ENCODE measurements around the gene DPH1. TPM values are rescaled to one million over a fixed set of nuclear protein-coding genes. Genes with fewer than 3 reads are reported as not detected.

Gene DPH1
- total RNA-seq, 1 experiment from 2014 or later = 21.0 TPM

DNA sequence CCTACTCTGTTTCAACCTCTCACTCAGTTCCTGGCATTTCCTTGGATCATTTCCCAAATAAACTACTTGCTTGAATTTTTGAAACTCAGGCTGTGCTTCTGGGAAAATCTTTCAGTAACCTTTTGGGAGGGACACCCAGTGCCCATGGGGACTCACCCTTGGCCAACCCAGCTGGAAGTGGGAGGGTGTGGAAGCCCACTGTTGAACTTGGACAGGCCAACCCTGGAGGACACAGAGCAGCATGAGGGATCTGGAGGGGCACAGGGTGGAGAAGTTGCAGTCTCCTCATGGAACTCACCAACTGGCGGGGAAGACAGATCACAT lies 16.0 kb upstream of the DPH1 start:
- Histone ChIP-seq H3K9me3 (replicated peaks) (no peaks in the 10 kb centered on the region), H3K36me3 (no peaks in the 10 kb centered on the region), H3K27ac (no peak overlapping the region), H3K27me3 (replicated peaks) (peaks cover 16% of the 10 kb centered on the region), H3K4me1 (replicated peaks) (peaks cover 6% of the 10 kb centered on the region; the same call in 1 of the 2 replicates), H3K4me3 (no peak overlapping the region)
- no peak for DNase-seq (ENCODE audit: low read depth in 1 of 2, low spot score in 2 of 2)

- no peak overlapping the region for H3K4me3 ChIP-seq
- no peak overlapping the region for H3K27ac ChIP-seq
- no peaks in the 10 kb centered on the region for H3K36me3 ChIP-seq
- H3K27me3 ChIP-seq (replicated peaks) = peaks cover 30% of the 10 kb centered on the region
- H3K4me1 ChIP-seq (replicated peaks) = peaks cover 6% of the 10 kb centered on the region; the same call in 1 of the 2 replicates
- no peak for DNase-seq (ENCODE audit: low read depth in 1 of 2, low spot score in 2 of 2)
- H3K9me3 ChIP-seq (replicated peaks) = no peaks in the 10 kb centered on the region
Observed at GRCh38 chr17:2015314-2015713, 14.6 kb upstream of the DPH1 start.

DNA sequence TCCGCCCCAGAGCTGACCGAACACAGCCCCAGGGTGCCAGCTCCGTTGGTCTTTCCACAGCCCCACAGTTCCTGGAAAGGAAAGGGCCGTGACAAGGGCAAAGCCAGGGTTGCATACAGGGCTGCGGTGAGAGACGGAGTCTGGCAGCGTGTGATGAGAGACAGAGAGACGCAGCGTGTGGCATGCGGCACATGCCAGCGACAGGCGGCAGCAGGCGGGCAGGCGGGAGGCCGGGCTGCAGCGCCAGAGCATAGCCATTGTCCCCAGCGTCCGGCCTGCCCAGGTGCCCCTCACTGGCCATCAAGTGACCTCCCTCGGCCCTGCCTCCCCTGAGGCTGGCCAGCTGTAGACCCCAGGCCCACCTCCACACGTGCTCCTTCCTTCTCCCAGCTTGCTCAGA lies 13.5 kb upstream of the DPH1 start:
- Histone ChIP-seq H3K27me3 (replicated peaks) (peaks cover 33% of the 10 kb centered on the region), H3K4me1 (replicated peaks) (peaks cover 3% of the 10 kb centered on the region; the same call in 1 of the 2 replicates), H3K4me3 (no peak overlapping the region)

DNA sequence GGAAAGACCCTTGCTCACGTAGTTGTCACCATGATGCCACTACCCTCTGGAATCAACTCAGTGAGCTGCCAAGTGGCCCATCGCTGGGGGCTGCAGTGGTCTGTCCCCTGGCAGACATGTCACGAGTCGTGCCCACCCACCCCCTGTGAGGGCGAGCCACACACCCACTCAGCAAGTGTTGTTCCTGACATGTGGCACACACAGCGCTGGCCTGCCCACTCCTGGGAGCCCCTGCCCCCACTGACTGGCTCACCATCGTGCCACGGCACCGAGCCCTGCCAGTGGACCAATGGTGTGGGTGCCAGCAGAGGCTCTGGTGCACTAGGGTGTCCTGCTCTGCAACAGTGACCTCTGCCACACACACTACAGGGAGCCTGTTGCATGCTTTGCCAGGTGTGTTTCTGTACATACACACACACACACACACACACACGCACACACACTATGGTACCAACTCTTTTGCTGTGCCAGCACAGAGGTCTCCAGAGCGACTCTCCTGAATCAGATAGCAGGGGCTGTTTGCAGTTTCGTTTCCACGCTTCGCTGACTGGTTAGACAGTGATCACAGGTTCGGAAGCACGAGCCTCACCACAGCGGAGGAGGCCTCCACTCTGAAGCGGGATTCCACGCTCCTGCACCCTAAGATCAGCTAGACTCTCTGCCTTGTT lies 12.5 kb upstream of the DPH1 start:
- Histone ChIP-seq H3K27ac (no peak overlapping the region), H3K9me3 (replicated peaks) (no peaks in the 10 kb centered on the region), H3K36me3 (no peaks in the 10 kb centered on the region), H3K4me3 (no peak overlapping the region), H3K4me1 (replicated peaks) (no peaks in the 10 kb centered on the region), H3K27me3 (replicated peaks) (peaks cover 38% of the 10 kb centered on the region)
- DNase-seq (ENCODE audit: low read depth in 1 of 2, low spot score in 2 of 2) = no peak

More for the DNA sequence above, 13.5 kb upstream of the DPH1 start:
- Histone ChIP-seq H3K27ac (no peak overlapping the region), H3K9me3 (replicated peaks) (no peaks in the 10 kb centered on the region), H3K36me3 (no peaks in the 10 kb centered on the region)
- no peak for DNase-seq (ENCODE audit: low read depth in 1 of 2, low spot score in 2 of 2)

DNA sequence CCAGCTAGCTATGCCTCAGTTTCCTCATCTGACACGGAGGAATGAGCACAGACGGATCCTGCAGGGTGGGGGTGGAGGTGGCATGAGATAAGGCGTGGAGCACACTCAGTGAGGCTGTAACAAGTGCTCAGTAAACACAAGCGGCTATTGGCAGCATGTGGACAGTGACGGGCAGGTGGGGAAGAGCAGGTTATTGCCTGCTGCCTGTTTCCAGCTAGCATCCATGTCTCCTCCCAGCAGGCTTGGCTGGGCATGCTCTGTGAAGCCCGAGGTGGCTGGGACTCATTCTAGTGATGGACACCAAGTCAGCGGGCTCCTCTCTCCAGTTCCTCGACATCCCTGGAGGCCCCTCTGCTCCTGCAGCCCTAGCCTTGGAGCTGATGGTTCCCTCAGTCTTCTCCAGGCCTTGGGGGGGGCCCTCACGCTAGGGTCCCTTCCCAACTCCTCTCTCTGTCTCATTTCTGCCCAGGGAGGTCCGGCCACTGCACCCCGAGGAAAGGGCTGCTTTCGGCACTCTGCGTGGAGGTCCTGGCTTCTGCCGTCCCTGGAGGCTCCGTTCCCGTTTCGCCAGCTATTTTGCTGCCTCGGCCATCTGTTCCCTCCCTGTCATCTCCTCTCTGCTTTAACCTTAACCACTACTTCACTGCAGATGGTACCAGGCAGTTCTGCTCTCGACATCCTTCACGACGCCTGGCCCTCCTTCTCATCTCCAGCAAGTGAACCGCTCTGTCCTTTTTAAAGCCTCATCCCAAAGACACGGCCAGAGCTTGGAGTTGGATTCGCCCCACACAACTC lies 11.0 kb upstream of the DPH1 start:
- H3K4me1 ChIP-seq (replicated peaks) = peaks cover 2% of the 10 kb centered on the region
- H3K36me3 ChIP-seq = no peaks in the 10 kb centered on the region
- DNase-seq (ENCODE audit: low read depth in 1 of 2, low spot score in 2 of 2) = no peak
- no peak overlapping the region for H3K27ac ChIP-seq
- H3K27me3 ChIP-seq (replicated peaks) = peaks cover 51% of the 10 kb centered on the region
- no peaks in the 10 kb centered on the region for H3K9me3 ChIP-seq (replicated peaks)
- no peak overlapping the region for H3K4me3 ChIP-seq

GRCh38 chr17:2019723-2020122 lies 10.2 kb upstream of the DPH1 start:
- no peaks in the 10 kb centered on the region for H3K36me3 ChIP-seq
- no peaks in the 10 kb centered on the region; the same call in 1 of the 2 replicates for H3K9me3 ChIP-seq (replicated peaks)
- DNase-seq (ENCODE audit: low read depth in 1 of 2, low spot score in 2 of 2) = no peak
- no peak overlapping the region for H3K27ac ChIP-seq
- H3K4me1 ChIP-seq (replicated peaks) = peaks cover 10% of the 10 kb centered on the region
- peaks cover 60% of the 10 kb centered on the region for H3K27me3 ChIP-seq (replicated peaks)
- H3K4me3 ChIP-seq = no peak overlapping the region

GRCh38 chr17:2020721-2021120 lies 9.2 kb upstream of the DPH1 start:
- Histone ChIP-seq H3K4me3 (no peak overlapping the region), H3K27ac (no peak overlapping the region), H3K27me3 (replicated peaks) (peaks cover 70% of the 10 kb centered on the region), H3K9me3 (replicated peaks) (no peaks in the 10 kb centered on the region; the same call in 1 of the 2 replicates), H3K36me3 (no peaks in the 10 kb centered on the region), H3K4me1 (replicated peaks) (peaks cover 20% of the 10 kb centered on the region)
- DNase-seq (ENCODE audit: low read depth in 1 of 2, low spot score in 2 of 2) = no peak

DNA sequence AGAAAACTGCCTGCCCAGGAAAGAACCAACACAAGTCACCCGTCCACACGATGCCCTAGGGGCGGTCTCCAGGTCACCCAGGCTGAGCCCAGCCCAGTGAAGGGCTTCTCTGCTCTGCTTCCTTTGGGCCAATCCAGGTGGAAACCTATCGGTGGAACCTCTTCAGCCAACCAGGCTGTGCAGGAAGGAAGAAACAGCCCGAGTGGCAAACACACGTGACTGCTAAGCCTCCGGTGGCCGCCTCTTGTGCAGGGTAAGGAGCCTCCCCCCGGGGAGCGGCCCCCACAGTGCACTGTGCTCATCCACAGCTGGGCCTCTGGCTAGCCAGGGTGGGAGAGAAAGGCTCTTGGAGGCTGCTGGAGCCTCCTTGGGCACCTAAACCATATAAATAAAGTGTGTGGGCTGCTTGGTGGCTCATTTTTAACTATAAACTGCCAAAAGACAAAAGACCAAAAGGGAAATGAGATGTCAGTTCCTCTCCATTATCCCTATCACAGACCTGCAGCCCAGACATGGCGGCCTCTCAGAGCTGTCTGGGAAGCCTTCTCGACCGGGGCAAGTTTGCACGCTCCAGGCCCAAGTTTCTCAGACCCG lies 7.2 kb upstream of the DPH1 start:
- Histone ChIP-seq H3K36me3 (no peaks in the 10 kb centered on the region), H3K4me1 (replicated peaks) (peaks cover 26% of the 10 kb centered on the region), H3K27ac (no peak overlapping the region), H3K4me3 (no peak overlapping the region), H3K9me3 (replicated peaks) (no peaks in the 10 kb centered on the region; the same call in 1 of the 2 replicates), H3K27me3 (replicated peaks) (peaks cover 72% of the 10 kb centered on the region)
- no peak for DNase-seq (ENCODE audit: low read depth in 1 of 2, low spot score in 2 of 2)

GRCh38 chr17:2023256-2023655 lies 6.7 kb upstream of the DPH1 start:
- no peak for DNase-seq (ENCODE audit: low read depth in 1 of 2, low spot score in 2 of 2)
- H3K27me3 ChIP-seq (replicated peaks) = peaks cover 69% of the 10 kb centered on the region
- no peaks in the 10 kb centered on the region; the same call in 1 of the 2 replicates for H3K9me3 ChIP-seq (replicated peaks)
- H3K4me3 ChIP-seq = no peak overlapping the region
- H3K36me3 ChIP-seq = no peaks in the 10 kb centered on the region
- H3K4me1 ChIP-seq (replicated peaks) = peaks cover 26% of the 10 kb centered on the region
- H3K27ac ChIP-seq = no peak overlapping the region

GRCh38 chr17:2023692-2024571 lies 6.0 kb upstream of the DPH1 start:
- no peak overlapping the region for H3K27ac ChIP-seq
- peaks cover 26% of the 10 kb centered on the region for H3K4me1 ChIP-seq (replicated peaks)
- H3K27me3 ChIP-seq (replicated peaks) = peaks cover 62% of the 10 kb centered on the region
- H3K36me3 ChIP-seq = no peaks in the 10 kb centered on the region
- no peak for DNase-seq (ENCODE audit: low read depth in 1 of 2, low spot score in 2 of 2)
- H3K9me3 ChIP-seq (replicated peaks) = no peaks in the 10 kb centered on the region; the same call in 1 of the 2 replicates
- no peak overlapping the region for H3K4me3 ChIP-seq

DNA sequence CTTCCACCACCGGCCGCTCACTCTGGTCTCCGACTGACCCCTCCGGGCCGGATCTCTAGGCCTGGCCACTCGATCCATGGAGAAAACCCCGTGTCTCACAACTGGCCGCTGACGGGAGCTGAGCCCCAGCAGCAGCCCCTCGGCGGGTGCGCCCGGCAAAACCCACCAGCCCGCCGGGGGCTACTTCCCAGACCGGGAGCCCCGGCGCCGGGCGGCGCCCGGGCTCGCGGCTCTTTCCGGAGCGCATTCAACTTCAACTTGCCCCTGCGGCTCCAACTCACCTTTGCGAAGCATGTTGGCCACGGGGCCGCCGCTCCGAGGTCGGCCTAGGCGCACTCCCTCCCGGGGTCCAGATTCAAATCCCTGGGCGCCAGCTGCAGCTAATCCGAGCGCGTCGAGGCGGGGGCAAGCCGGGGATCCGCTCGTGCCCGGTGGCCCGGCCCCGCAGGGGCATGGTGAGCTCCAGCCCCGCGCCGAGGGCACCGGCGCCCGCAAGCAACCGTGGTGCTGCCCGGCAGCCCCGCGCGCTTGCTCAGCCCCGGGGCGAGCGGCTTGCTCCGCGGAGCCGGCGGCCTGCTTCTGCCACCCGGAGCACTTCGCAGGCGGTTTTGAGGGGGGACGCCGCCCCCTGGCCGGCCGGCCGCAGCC lies 5.3 kb upstream of the DPH1 start:
- H3K27me3 ChIP-seq (replicated peaks) = peaks cover 55% of the 10 kb centered on the region
- no peaks in the 10 kb centered on the region for H3K36me3 ChIP-seq
- peak overlapping the region; percentile 19 for H3K4me3 ChIP-seq
- no peak overlapping the region for H3K27ac ChIP-seq
- peaks cover 29% of the 10 kb centered on the region for H3K4me1 ChIP-seq (replicated peaks)
- no peaks in the 10 kb centered on the region; the same call in 1 of the 2 replicates for H3K9me3 ChIP-seq (replicated peaks)
- no peak for DNase-seq (ENCODE audit: low read depth in 1 of 2, low spot score in 2 of 2)

GRCh38 chr17:2025220-2025621 lies 4.7 kb upstream of the DPH1 start, which contains the start of gene RTN4RL1:
RTN4RL1 (minus strand) TSS chr17:2025334; CDS start chr17:2024865, 469 bp downstream.
- no peak for DNase-seq (ENCODE audit: low read depth in 1 of 2, low spot score in 2 of 2)
- Histone ChIP-seq H3K36me3 (peaks cover 3% of the 10 kb centered on the region), H3K27ac (no peak within 1 kb of the TSS), H3K4me1 (replicated peaks) (peaks cover 30% of the 10 kb centered on the region), H3K4me3 (peak within 1 kb of the TSS; percentile 19), H3K27me3 (replicated peaks) (peaks cover 50% of the 10 kb centered on the region), H3K9me3 (replicated peaks) (no peaks in the 10 kb centered on the region; the same call in 1 of the 2 replicates)
